Adrenal gland (tissue), 12 donors: ENCODE data around the gene PRDM15. TPM values are rescaled to one million over a fixed set of nuclear protein-coding genes. Genes with fewer than 3 reads are reported as not detected.

Experiments used
- DNase-seq, 7 donors: peaks; one replicate each; pipeline ENCODE4 v3.0.0-alpha.2; 2019 to 2020
- H3K27ac ChIP-seq, 5 donors: fragments of 200-600 bp; sonication (generic) in 4 of 5; 1 replicate in 3 of 5; 2 replicates in 2 of 5; pipeline versions ENCODE4 v1.5.1 to v1.8.0; 2016 to 2020; ENCODE audit warnings: mild to moderate bottlenecking in 1 of 5
- H3K27me3 ChIP-seq: fragments of 200-600 bp; 2 replicates; pipeline ENCODE4 v1.8.0; 2021
- H3K36me3 ChIP-seq, 2 donors: fragments of 200-600 bp; replicated peaks in 1 of 2; 1 replicate in 1 of 2; 2 replicates in 1 of 2; pipeline versions ENCODE4 v1.5.1 to v1.8.0; 2018 to 2022
- H3K4me1 ChIP-seq, 2 donors: fragments of 200-600 bp; replicated peaks in 1 of 2; 1 replicate in 1 of 2; 2 replicates in 1 of 2; pipeline versions ENCODE4 v1.5.1 to v1.8.0; 2018 to 2021
- H3K4me3 ChIP-seq, 4 donors: fragments of 200-600 bp; sonication (generic) in 3 of 4; one replicate each; pipeline ENCODE4 v1.5.1; 2016 to 2018
- H3K9me3 ChIP-seq, 3 donors: fragments of 200-600 bp; sonication (generic) in 1 of 3; replicated peaks in 1 of 3; 1 replicate in 2 of 3; 2 replicates in 1 of 3; pipeline versions ENCODE4 v1.5.1 to v1.8.0; 2016 to 2021
- POLR2A ChIP-seq, 2 donors: fragments of 450-650 bp; IDR thresholded peaks; one replicate each; pipeline ENCODE4 v1.6.1; 2017; ENCODE audit warnings: antibody characterized with exemption in 2 of 2, mild to moderate bottlenecking in 2 of 2, moderate library complexity in 1 of 2
- WGBS, 4 donors: extraction: QIAGEN DNeasy Blood & Tissue Kit in 2 of 4; methylation state at CpG; one replicate each; pipeline versions ENCODE4 v1.1.5 to v1.1.7; 2013 to 2017; 5-methylcytosine and 5-hydroxymethylcytosine counted together
- intact Hi-C, 2 donors: fragments of 100-400 bp; cut with DNase I; formaldehyde crosslinking; loops; one replicate each; pipeline versions ENCODE4 v1.14.1 to v1.15.0; 2022 to 2023
- polyA plus RNA-seq, 3 donors: library from polyadenylated mRNA; stranded (reverse); fragments of 200-250 nt in 2 of 3; fragments of 350-450 nt in 1 of 3; fragmentation: Illumina TruSeq in 1 of 3; extraction: RNeasy Lipid Tissue Mini Kit (QIAGEN cat#74804) in 1 of 3; gene quantifications; one replicate each; pipeline ENCODE4 v1.2.3, GENCODE V29; 2013 to 2014
- total RNA-seq, 9 donors: library from RNA; depleted of rRNA in 4 of 9; stranded (reverse); fragments of >200 nt in 4 of 9; fragments of 120-200 nt in 1 of 9; fragmentation: NEBNext Ultra II Directional in 1 of 9; extraction: Animal tissue kit (Norgen Biotek cat#: 25700) in 1 of 9; gene quantifications; one replicate each; pipeline versions ENCODE4 v1.1.0 to v1.2.4, GENCODE V29; 2013 to 2023
- TF ChIP-seq, protein P1 (sequence below), 6 experiments: fragments of 450-650 bp in 4 of 6; fragments of 200-600 bp in 2 of 6; sonication (generic) in 1 of 6; IDR thresholded peaks; 1 replicate in 5 of 6; 2 replicates in 1 of 6; pipeline versions ENCODE4 v1.5.1 to v1.8.0; 2016 to 2021; ENCODE audit warnings: antibody characterized with exemption in 6 of 6, mild to moderate bottlenecking in 2 of 6, moderate library complexity in 1 of 6
- donor health status: healthy with polysubstance abuse.
- donor health status: Bipolar disorder and iron deficiency.
- donor health status: DM: yes; HTN: yes; CAD: no.
- donor health status: DM: no; HTN: no; CAD: no.
- donor health status: DM: no; HTN: no; CAD: no.
- donor health status: DM: yes; HTN: yes; CAD: no.

The PRDM15 gene
- total and polyA plus RNA-seq, 12 donors, result 2.9 to 6.7 (median 4.0) TPM

DNA sequence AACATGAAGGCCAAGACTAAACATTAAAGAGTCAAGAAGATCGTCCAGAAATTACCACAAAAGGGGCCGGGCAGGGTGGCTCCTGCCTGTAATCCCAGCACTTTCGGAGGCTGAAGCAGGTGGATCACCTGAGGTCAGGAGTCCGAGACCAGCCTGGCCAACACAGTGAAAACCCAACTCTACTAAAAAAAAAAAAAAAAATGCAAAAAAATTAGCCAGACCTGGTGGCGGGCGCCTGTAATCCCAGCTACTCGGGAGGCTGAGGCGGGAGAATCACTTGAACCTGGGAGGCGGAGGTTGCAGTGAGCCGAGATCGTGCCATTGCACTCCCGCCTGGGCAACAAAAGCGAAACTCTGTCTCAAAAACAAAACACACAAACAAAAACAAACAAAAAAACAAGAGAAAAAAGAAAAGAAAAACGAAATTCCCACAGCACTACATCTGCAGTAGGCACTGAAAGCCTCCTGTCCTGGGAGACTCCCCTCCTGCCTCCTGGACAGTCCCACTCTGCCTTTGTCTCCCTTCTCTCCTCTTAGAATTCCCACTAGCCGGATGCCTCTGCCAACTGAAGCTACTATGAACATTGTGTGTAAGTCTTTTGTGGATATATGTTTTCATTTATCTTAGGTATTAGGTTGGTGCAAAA lies 94.6 kb downstream of the PRDM15 start:
- H3K9me3 ChIP-seq, result no peaks in the 10 kb centered on the region
- H3K36me3 ChIP-seq, result no peaks in the 10 kb centered on the region
- WGBS, 4 donors, result 81 to 92% (median 85%) methylated on average over 15 of the region's 15 CpGs
- intact Hi-C loops, result no loop called here
- H3K4me3 ChIP-seq, result no peak overlapping the region
- H3K4me1 ChIP-seq, result no peaks in the 10 kb centered on the region
- TF ChIP-seq, protein P1, sequence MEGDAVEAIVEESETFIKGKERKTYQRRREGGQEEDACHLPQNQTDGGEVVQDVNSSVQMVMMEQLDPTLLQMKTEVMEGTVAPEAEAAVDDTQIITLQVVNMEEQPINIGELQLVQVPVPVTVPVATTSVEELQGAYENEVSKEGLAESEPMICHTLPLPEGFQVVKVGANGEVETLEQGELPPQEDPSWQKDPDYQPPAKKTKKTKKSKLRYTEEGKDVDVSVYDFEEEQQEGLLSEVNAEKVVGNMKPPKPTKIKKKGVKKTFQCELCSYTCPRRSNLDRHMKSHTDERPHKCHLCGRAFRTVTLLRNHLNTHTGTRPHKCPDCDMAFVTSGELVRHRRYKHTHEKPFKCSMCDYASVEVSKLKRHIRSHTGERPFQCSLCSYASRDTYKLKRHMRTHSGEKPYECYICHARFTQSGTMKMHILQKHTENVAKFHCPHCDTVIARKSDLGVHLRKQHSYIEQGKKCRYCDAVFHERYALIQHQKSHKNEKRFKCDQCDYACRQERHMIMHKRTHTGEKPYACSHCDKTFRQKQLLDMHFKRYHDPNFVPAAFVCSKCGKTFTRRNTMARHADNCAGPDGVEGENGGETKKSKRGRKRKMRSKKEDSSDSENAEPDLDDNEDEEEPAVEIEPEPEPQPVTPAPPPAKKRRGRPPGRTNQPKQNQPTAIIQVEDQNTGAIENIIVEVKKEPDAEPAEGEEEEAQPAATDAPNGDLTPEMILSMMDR (IDR thresholded peaks at IDR 0.05), result no peak
- no peak for TF ChIP-seq POLR2A (IDR thresholded peaks at IDR 0.05)
- H3K27ac ChIP-seq, result no peak overlapping the region
- peaks cover 46% of the 10 kb centered on the region for H3K27me3 ChIP-seq
- DNase-seq, result no peak

DNA sequence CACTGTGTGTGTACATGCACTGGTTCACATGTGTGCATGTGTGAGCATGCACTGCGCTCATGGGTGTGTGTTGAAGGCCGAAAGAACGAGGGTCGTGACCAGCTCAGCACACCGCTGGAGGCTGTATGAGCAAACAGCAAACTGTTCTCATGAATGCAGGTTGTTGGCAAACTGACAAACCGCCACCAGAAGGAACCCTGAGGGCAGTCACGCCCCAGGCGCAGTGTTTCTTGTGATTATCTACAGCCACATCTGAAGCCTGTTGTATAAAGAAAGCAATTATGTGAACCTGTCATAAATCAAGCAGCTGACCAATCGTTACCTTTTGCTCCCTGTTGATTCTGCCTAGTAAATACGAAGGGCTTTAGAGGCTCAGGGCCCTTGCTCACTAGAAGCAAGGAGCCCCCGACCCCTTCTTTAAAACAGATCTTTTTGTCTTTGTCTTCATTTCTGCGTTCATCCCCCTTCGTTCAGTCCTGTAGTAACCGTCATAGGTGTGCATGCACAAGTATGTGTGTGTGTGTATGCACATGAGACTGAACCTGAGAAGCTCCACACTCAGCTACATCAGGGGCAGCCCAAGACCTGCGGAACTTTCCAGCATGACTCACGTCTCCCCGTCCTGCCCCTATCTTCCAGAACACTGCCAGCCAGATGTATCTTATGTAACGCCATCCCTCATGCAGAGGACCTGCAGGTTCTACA lies 95.5 kb downstream of the PRDM15 start:
- H3K4me3 ChIP-seq, result no peak overlapping the region
- H3K27ac ChIP-seq, result no peak overlapping the region
- WGBS, 4 donors, result 41 to 60% (median 55%) methylated on average over 18 of the region's 18 CpGs
- H3K9me3 ChIP-seq, result no peaks in the 10 kb centered on the region
- DNase-seq, result peak in 1 of 7 donors; percentile 59
- H3K4me1 ChIP-seq, result no peaks in the 10 kb centered on the region
- peaks cover 50% of the 10 kb centered on the region for H3K27me3 ChIP-seq
- H3K36me3 ChIP-seq, result no peaks in the 10 kb centered on the region
- TF ChIP-seq POLR2A (IDR thresholded peaks at IDR 0.05), result no peak
- TF ChIP-seq, protein P1 (IDR thresholded peaks at IDR 0.05), result no peak
- intact Hi-C loops, result no loop called here

DNA sequence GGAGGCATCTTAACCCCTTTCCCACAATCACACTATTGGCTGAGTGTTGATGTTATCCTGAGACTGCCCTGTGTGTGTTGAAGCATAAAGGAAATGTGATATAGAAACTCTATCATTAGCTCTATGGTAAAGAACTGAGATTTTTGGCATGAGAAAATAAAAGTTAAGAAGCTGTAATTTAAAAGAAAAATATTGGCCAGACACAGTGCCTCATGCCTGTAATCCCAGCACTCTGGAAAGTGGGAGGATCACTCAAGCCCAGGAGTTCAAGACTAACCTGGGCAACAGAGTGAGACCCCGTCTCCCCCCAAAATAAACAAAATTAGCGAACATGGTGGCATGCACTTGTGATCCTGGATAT lies 98.1 kb downstream of the PRDM15 start:
- Histone ChIP-seq H3K9me3 (no peaks in the 10 kb centered on the region), H3K4me3 (no peak overlapping the region), H3K36me3 (no peaks in the 10 kb centered on the region), H3K27ac (no peak overlapping the region), H3K4me1 (peaks cover 0 to 6% of the 10 kb centered on the region in 2 donors), H3K27me3 (peaks cover 54% of the 10 kb centered on the region)
- intact Hi-C loops, result no loop called here
- TF ChIP-seq, protein P1 (IDR thresholded peaks at IDR 0.05), result no peak
- no peak for DNase-seq
- 47 to 70% (median 62%) methylated on average over 2 of the region's 2 CpGs for WGBS, 4 donors

DNA sequence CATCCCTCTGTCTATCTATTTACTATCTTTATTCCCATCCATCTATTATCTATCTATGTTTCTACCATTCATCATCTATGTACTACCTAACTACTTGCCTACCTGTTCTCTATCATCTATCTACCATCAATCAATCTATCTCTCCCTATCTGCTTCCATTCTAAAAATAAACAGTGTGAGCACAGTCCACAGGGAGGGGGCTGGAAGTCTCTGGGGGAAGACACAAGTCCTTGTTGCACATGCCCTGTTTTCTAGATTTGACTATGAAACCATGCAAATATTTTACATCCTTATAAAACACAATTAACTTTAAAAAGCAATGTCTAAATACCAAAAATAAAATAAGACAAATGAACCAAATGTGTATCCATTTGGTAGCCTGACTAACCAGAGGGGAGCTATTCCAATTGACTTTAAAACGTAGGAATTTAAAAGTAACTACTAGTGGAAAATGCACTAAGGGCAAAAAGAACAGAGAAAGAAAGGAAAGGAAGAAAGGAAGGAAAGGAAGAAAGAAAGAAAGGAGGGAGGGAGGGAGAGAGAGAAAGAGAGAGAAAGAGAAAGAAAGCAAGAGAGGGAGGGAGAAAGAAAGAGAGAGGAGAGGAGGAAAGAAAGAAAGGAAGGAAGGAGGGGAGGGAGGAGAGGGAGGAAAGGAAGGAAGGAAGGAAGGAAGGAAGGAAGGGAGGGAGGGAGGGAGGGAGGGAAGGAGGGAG lies 98.7 kb downstream of the PRDM15 start:
- H3K27ac ChIP-seq, result no peak overlapping the region
- no peak overlapping the region for H3K4me3 ChIP-seq
- peaks cover 0 to 6% of the 10 kb centered on the region in 2 donors for H3K4me1 ChIP-seq
- no peak for DNase-seq
- H3K36me3 ChIP-seq, result no peaks in the 10 kb centered on the region
- intact Hi-C loops, result no loop called here
- TF ChIP-seq POLR2A (IDR thresholded peaks at IDR 0.05), result no peak
- TF ChIP-seq, protein P1 (IDR thresholded peaks at IDR 0.05), result no peak
- 48 to 61% (median 55%) methylated on average over 1 of the region's 1 CpG for WGBS, 4 donors
- peaks cover 56% of the 10 kb centered on the region for H3K27me3 ChIP-seq
- no peaks in the 10 kb centered on the region for H3K9me3 ChIP-seq
